Measurements from ENCODE around the gene MAFF.
A peak's percentile ranks its signal among the peaks of the same experiment; 100 is the strongest.

The MAFF gene

GRCh38 chr22:38214302-38215056 lies 12.7 kb downstream of the MAFF start:
- in situ Hi-C loops (cut with HindIII; ENCODE audit: low pct_unique_long_range_greater_than_20kb, low sequenced_read_pairs): no loop called here
- DNase-seq (ENCODE audit: low read depth in 1 of 2, low spot score in 1 of 2): peak; percentile 77 to 92

GRCh38 chr22:38215156-38216038 lies 13.6 kb downstream of the MAFF start:
- in situ Hi-C loops (cut with HindIII; ENCODE audit: low pct_unique_long_range_greater_than_20kb, low sequenced_read_pairs): no loop called here
- DNase-seq (ENCODE audit: low read depth in 1 of 2, low spot score in 1 of 2): no peak
- TF ChIP-seq JUND (IDR thresholded peaks at IDR 0.05; ENCODE audit: low read depth): no peak

More at GRCh38 chr22:38214302-38215056, 12.7 kb downstream of the MAFF start:
- TF ChIP-seq JUND (IDR thresholded peaks at IDR 0.05; ENCODE audit: low read depth): no peak

GRCh38 chr22:38218661-38219622 lies 17.1 kb downstream of the MAFF start:
- in situ Hi-C loops (cut with HindIII; ENCODE audit: low pct_unique_long_range_greater_than_20kb, low sequenced_read_pairs): no loop called here
- DNase-seq (ENCODE audit: low read depth in 1 of 2, low spot score in 1 of 2): peak; percentile 35 to 89
- TF ChIP-seq JUND (IDR thresholded peaks at IDR 0.05; ENCODE audit: low read depth): peak; percentile 77; the same call in 1 of the 2 replicates

- DNase-seq (ENCODE audit: low read depth in 1 of 2, low spot score in 1 of 2): no peak
- no peak for TF ChIP-seq JUND (IDR thresholded peaks at IDR 0.05; ENCODE audit: low read depth)
- in situ Hi-C loops (cut with HindIII; ENCODE audit: low pct_unique_long_range_greater_than_20kb, low sequenced_read_pairs): no loop called here
These were observed 17.8 kb downstream of the MAFF start for GRCh38 chr22:38219632-38220031.

- no peak for DNase-seq (ENCODE audit: low read depth in 1 of 2, low spot score in 1 of 2)
- in situ Hi-C loops (cut with HindIII; ENCODE audit: low pct_unique_long_range_greater_than_20kb, low sequenced_read_pairs): no loop called here
- no peak for TF ChIP-seq JUND (IDR thresholded peaks at IDR 0.05; ENCODE audit: low read depth)
These were observed 18.4 kb downstream of the MAFF start for GRCh38 chr22:38220163-38220562.

GRCh38 chr22:38220653-38221386 lies 19.0 kb downstream of the MAFF start:
- no peak for TF ChIP-seq JUND (IDR thresholded peaks at IDR 0.05; ENCODE audit: low read depth)
- in situ Hi-C loops (cut with HindIII; ENCODE audit: low pct_unique_long_range_greater_than_20kb, low sequenced_read_pairs): no loop called here
- no peak for DNase-seq (ENCODE audit: low read depth in 1 of 2, low spot score in 1 of 2)

GRCh38 chr22:38221407-38221806 lies 19.6 kb downstream of the MAFF start:
- no peak for DNase-seq (ENCODE audit: low read depth in 1 of 2, low spot score in 1 of 2)
- no peak for TF ChIP-seq JUND (IDR thresholded peaks at IDR 0.05; ENCODE audit: low read depth)
- in situ Hi-C loops (cut with HindIII; ENCODE audit: low pct_unique_long_range_greater_than_20kb, low sequenced_read_pairs): no loop called here

GRCh38 chr22:38221908-38222796 lies 20.4 kb downstream of the MAFF start:
- in situ Hi-C loops (cut with HindIII; ENCODE audit: low pct_unique_long_range_greater_than_20kb, low sequenced_read_pairs): no loop called here
- TF ChIP-seq JUND (IDR thresholded peaks at IDR 0.05; ENCODE audit: low read depth): no peak
- no peak for DNase-seq (ENCODE audit: low read depth in 1 of 2, low spot score in 1 of 2)

GRCh38 chr22:38222797-38223119 lies 21.0 kb downstream of the MAFF start:
- in situ Hi-C loops (cut with HindIII; ENCODE audit: low pct_unique_long_range_greater_than_20kb, low sequenced_read_pairs): no loop called here
- TF ChIP-seq JUND (IDR thresholded peaks at IDR 0.05; ENCODE audit: low read depth): no peak
- DNase-seq (ENCODE audit: low read depth in 1 of 2, low spot score in 1 of 2): peak; percentile 66 to 95

GRCh38 chr22:38223289-38223960 lies 21.6 kb downstream of the MAFF start:
- DNase-seq (ENCODE audit: low read depth in 1 of 2, low spot score in 1 of 2): peak in 1 of 2 experiments; percentile 77
- in situ Hi-C loops (cut with HindIII; ENCODE audit: low pct_unique_long_range_greater_than_20kb, low sequenced_read_pairs): no loop called here
- no peak for TF ChIP-seq JUND (IDR thresholded peaks at IDR 0.05; ENCODE audit: low read depth)

Data from T47D (cell line).